A549 (cell line): Measurements from ENCODE around the gene CREBL2. TPM values are rescaled to one million over a fixed set of nuclear protein-coding genes. Genes with fewer than 3 reads are reported as not detected.

Experiments used
- ATAC-seq, 2 experiments: fragments of 200-7000 bp in 1 of 2; fragments of >200 bp in 1 of 2; cut with Nextera tagmentation in 1 of 2; cut with Tn5 transposase in 1 of 2; 3 replicates each; pipeline versions ENCODE4 v1.8.0 to v1.9.1; 2018 to 2020; ENCODE audit warnings: mild to moderate bottlenecking in 1 of 2, moderate library complexity in 1 of 2
- CTCF ChIA-PET: fragments of 300-600 bp; sonication (Branson Sonifier 250); formaldehyde crosslinking; extraction: SDS; loops from one replicate; lab custom pipeline; 2021; ENCODE audit warnings: antibody characterized with exemption, inconsistent platforms; lab: Yijun Ruan, JAX
- POLR2A ChIA-PET: fragments of 350-600 bp; formaldehyde crosslinking; extraction: SDS; loops from one replicate; lab custom pipeline; 2021; ENCODE audit warnings: antibody characterized with exemption, inconsistent platforms; lab: Yijun Ruan, JAX
- DNase-seq, 2 experiments: peaks; one replicate each; pipeline versions ENCODE4 v3.0.0 to v3.0.0-alpha.2; 2011 to 2016; ENCODE audit warnings: low read depth in 1 of 2, low spot score in 1 of 2
- FAIRE-seq: peaks from 2 replicates; lab custom pipeline; 2011; peaks lifted over from hg19 to GRCh38; lab: Jason Lieb, UNC
- H3K27ac ChIP-seq, 2 experiments: fragments of >200 bp; sonication (Bioruptor Twin); formaldehyde crosslinking; 3 replicates each; pipeline ENCODE4 v1.5.1; 2016 to 2017
- H3K4me1 ChIP-seq: fragments of >200 bp; sonication (Bioruptor Twin); formaldehyde crosslinking; 3 replicates; pipeline ENCODE4 v1.6.1; 2016
- H3K4me2 ChIP-seq: fragments of >200 bp; sonication (Bioruptor Twin); formaldehyde crosslinking; 3 replicates; pipeline ENCODE4 v1.6.1; 2016
- H3K4me3 ChIP-seq: fragments of >200 bp; sonication (Bioruptor Twin); formaldehyde crosslinking; 3 replicates; pipeline ENCODE4 v1.5.1; 2016
- H3K9me3 ChIP-seq: fragments of >200 bp; sonication (Bioruptor Twin); formaldehyde crosslinking; 3 replicates; pipeline ENCODE4 v1.6.1; 2016
- CBX2 ChIP-seq: fragments of 200-600 bp; sonication (generic); IDR thresholded peaks from 2 replicates; pipeline ENCODE4 v1.6.1; 2016; ENCODE audit warnings: low read depth, mild to moderate bottlenecking, borderline replicate concordance
- CTCF ChIP-seq: fragments of >200 bp; sonication (Bioruptor Twin); formaldehyde crosslinking; IDR thresholded peaks from 3 replicates; pipeline ENCODE4 v1.5.1; 2016
- ELK1 ChIP-seq: fragments of 150-350 bp; IDR thresholded peaks from 2 replicates; pipeline ENCODE4 v1.6.1; 2014; ENCODE audit warnings: low read depth, mild to moderate bottlenecking, low read length
- FOSB ChIP-seq: fragments of 250-450 bp; sonication (Bioruptor Pico); IDR thresholded peaks from 2 replicates; pipeline ENCODE4 v1.5.0; 2020; ENCODE audit warnings: mild to moderate bottlenecking, moderate library complexity
- HDAC2 ChIP-seq: fragments of 200-600 bp; sonication (generic); IDR thresholded peaks from 2 replicates; pipeline ENCODE4 v1.6.1; 2016
- HOXB13 ChIP-seq: fragments of 250-450 bp; sonication (Bioruptor Pico); IDR thresholded peaks from 2 replicates; pipeline ENCODE4 v1.5.0; 2020; ENCODE audit warnings: low read depth, mild to moderate bottlenecking, moderate library complexity
- HOXB5 ChIP-seq: fragments of 250-450 bp; sonication (Bioruptor Pico); IDR thresholded peaks from 2 replicates; pipeline ENCODE4 v1.5.0; 2020; ENCODE audit warnings: mild to moderate bottlenecking, moderate library complexity
- KDM1A ChIP-seq: fragments of 200-600 bp; sonication (generic); IDR thresholded peaks from 2 replicates; pipeline ENCODE4 v1.6.1; 2016; ENCODE audit warnings: low read depth, mild to moderate bottlenecking
- MAZ ChIP-seq: fragments of 150-350 bp; IDR thresholded peaks from 2 replicates; pipeline ENCODE4 v1.6.1; 2014; ENCODE audit warnings: antibody characterized with exemption, low read depth, low read length, borderline replicate concordance
- NFE2L2 ChIP-seq: fragments of 150-350 bp; conservative IDR thresholded peaks from 2 replicates; pipeline ENCODE4 v1.6.1; 2014; ENCODE audit warnings: low read length
- NPAS2 ChIP-seq: fragments of 250-450 bp; sonication (Bioruptor Pico); IDR thresholded peaks from 2 replicates; pipeline ENCODE4 v1.8.0; 2022; ENCODE audit warnings: mild to moderate bottlenecking, moderate library complexity, borderline replicate concordance
- NR3C1 ChIP-seq: fragments of >200 bp; sonication (Bioruptor Twin); formaldehyde crosslinking; IDR thresholded peaks from 3 replicates; pipeline ENCODE4 v1.6.1; 2017
- POLR2AphosphoS2 ChIP-seq: conservative IDR thresholded peaks from 2 replicates; pipeline ENCODE4 v1.6.1; 2012; ENCODE audit warnings: low read length, improper control_type of control experiment, inconsistent platforms
- REST ChIP-seq: fragments of 200-600 bp; sonication (generic); IDR thresholded peaks from 2 replicates; pipeline ENCODE4 v1.6.1; 2016; ENCODE audit warnings: antibody characterized with exemption, mild to moderate bottlenecking, moderate library complexity
- SMC3 ChIP-seq: fragments of >200 bp; sonication (Bioruptor Twin); formaldehyde crosslinking; IDR thresholded peaks from 3 replicates; pipeline ENCODE4 v1.6.1; 2018; ENCODE audit warnings: inconsistent platforms
- TP53 ChIP-seq: fragments of 250-450 bp; sonication (Bioruptor Pico); IDR thresholded peaks from 2 replicates; pipeline ENCODE4 v1.5.0; 2021; ENCODE audit warnings: mild to moderate bottlenecking, moderate library complexity
- USF2 ChIP-seq: fragments of 450-650 bp; IDR thresholded peaks from 2 replicates; pipeline ENCODE4 v1.6.1; 2014; ENCODE audit warnings: antibody characterized with exemption
- ZNF302 ChIP-seq: fragments of 250-450 bp; sonication (Bioruptor Pico); IDR thresholded peaks from 2 replicates; pipeline ENCODE4 v1.9.0; 2021; ENCODE audit warnings: inconsistent platforms, mild to moderate bottlenecking, moderate library complexity
- ZSCAN20 ChIP-seq: fragments of 250-450 bp; sonication (Bioruptor Pico); IDR thresholded peaks from 2 replicates; pipeline ENCODE4 v1.8.0; 2022; ENCODE audit warnings: mild to moderate bottlenecking, moderate library complexity
- WGBS: methylation state at CpG from one replicate; pipeline ENCODE4 v1.1.6; 2017; ENCODE audit errors: missing lambda C conversion rate; 5-methylcytosine and 5-hydroxymethylcytosine counted together
- polyA plus RNA-seq, 4 experiments: library from polyadenylated mRNA; depleted of rRNA in 3 of 4; stranded (reverse); fragments of >200 nt; fragmentation: RNase III in 1 of 4; extraction: RNeasy Plus Mini Kit Qiagen cat#74134 plus additional on column Dnase treatment in 1 of 4; gene quantifications; 2 replicates in 3 of 4; 3 replicates in 1 of 4; pipeline ENCODE4 v1.2.3, GENCODE V29; 2011 to 2017
- TF ChIP-seq, protein P1 (sequence below): fragments of >200 bp; sonication (Bioruptor Twin); formaldehyde crosslinking; IDR thresholded peaks from 2 replicates; pipeline ENCODE4 v1.6.1; 2016
- TF ChIP-seq, protein P2 (sequence below): IDR thresholded peaks from 2 replicates; pipeline ENCODE4 v1.6.1; 2012
- TF ChIP-seq, protein P3 (sequence below): IDR thresholded peaks from 2 replicates; pipeline ENCODE4 v1.6.1; 2012

The CREBL2 gene
- polyA plus RNA-seq, 2 of the 4 experiments (the other 2 are of a cell fraction), result 24.3 to 31.4 TPM

DNA sequence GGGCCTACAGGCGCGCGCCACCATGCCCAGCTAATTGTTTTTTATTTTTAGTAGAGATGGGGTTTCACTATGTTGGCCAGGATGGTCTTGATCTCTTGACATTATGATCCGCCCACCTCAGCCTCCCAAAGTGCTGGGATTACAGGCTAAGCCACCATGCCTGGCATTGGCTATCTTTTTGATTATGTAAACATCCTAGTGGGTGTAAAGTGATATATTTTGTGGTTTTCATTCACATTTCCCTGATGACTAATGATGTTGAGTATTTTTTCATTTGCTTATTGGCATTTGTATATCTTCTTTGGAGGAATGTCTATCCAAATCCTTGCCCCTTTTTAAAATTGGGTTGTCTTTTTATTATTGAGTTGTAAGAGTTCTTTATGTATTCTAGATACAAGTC is 16.3 kb downstream of the CREBL2 start (continued):
- no peak for TF ChIP-seq ELK1
- TF ChIP-seq ZNF302, result no peak
- TF ChIP-seq USF2, result no peak

DNA sequence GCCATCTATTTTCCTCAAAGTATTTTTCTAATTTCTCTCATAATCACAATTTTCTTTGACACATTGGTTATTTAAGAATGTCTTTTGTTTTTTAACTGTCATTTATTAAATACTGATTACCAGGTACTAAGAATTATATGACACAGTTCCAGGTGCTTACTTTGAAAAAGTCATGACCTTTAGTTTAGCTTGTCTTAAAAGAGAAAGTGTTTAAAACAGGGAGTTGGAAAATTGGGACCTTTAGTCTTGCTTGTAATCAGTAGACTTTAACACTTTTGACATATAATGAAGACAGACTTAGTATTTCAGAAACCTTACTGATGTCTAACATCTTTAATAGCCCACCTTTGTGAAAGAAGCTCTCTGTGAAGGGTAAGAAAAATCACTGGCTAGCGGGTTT is 19.2 kb downstream of the CREBL2 start:
- CTCF ChIA-PET, result interaction anchor here (0.9 to 1.0 kb wide), 2 partner anchors 25 to 26 kb away, joined by 4 to 5 read pairs; no protein-coding TSS in a partner anchor
- Histone ChIP-seq H3K4me1 (no peaks in the 10 kb centered on the region), H3K9me3 (no peaks in the 10 kb centered on the region), H3K27ac (no peak overlapping the region), H3K4me2 (no peak overlapping the region), H3K4me3 (no peak overlapping the region)
- POLR2A ChIA-PET, result no interaction called here
- no peak for TF ChIP-seq NR3C1
- TF ChIP-seq FOSB (CRISPR knock-in tag), result no peak
- TF ChIP-seq NPAS2 (CRISPR knock-in tag), result no peak
- TF ChIP-seq CTCF, result no peak
- no peak for TF ChIP-seq ZSCAN20 (CRISPR knock-in tag)
- TF ChIP-seq MAZ, result no peak
- TF ChIP-seq, protein P1, sequence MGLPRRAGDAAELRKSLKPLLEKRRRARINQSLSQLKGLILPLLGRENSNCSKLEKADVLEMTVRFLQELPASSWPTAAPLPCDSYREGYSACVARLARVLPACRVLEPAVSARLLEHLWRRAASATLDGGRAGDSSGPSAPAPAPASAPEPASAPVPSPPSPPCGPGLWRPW, result no peak
- TF ChIP-seq, protein P2, sequence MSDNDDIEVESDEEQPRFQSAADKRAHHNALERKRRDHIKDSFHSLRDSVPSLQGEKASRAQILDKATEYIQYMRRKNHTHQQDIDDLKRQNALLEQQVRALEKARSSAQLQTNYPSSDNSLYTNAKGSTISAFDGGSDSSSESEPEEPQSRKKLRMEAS, result no peak
- no peak for TF ChIP-seq HOXB13 (CRISPR knock-in tag)
- no peak for TF ChIP-seq SMC3
- 95% methylated on average over 1 of the region's 1 CpG for whole genome bisulfite sequencing
- no peak for FAIRE-seq
- DNase-seq, result no peak
- no peak for ATAC-seq

GRCh38 chr12:12635651-12636050 is 24.0 kb downstream of the CREBL2 start:
- Histone ChIP-seq H3K27ac (no peak overlapping the region), H3K4me1 (no peaks in the 10 kb centered on the region), H3K4me2 (no peak overlapping the region), H3K9me3 (no peaks in the 10 kb centered on the region), H3K4me3 (no peak overlapping the region)
- ChIA-PET POLR2A (no interaction called here), CTCF (interaction anchor here (0.6 to 1.4 kb wide), 3 partner anchors 20 to 237 kb away, joined by 3 read pairs; no protein-coding TSS in a partner anchor)
- WGBS, result 88% methylated on average over 12 of the region's 12 CpGs
- no peak for DNase-seq
- no peak for ATAC-seq
- FAIRE-seq, result no peak
- TF ChIP-seq HOXB13 (CRISPR knock-in tag) (no peak), HDAC2 (no peak)

DNA sequence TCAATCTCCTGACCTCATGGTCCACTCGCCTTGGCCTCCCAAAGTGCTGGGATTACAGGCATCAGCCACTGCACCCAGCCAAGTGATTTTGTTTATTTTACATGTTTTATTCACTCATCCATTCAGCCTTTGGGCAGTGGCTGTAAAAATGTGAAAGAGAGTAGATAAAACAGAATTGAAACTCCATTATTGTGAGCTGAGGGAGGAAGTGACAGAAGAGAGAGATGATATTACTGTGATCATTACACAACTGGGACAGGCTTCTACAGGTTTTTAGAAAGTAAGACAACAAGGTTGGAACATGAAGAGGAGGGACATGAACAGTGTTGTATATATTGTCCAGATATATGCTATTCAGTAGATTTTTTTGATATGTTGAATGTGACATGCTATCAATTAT is 25.0 kb downstream of the CREBL2 start:
- Histone ChIP-seq H3K4me2 (no peak overlapping the region), H3K27ac (no peak overlapping the region), H3K4me1 (no peaks in the 10 kb centered on the region), H3K9me3 (no peaks in the 10 kb centered on the region), H3K4me3 (no peak overlapping the region)
- POLR2A ChIA-PET, result no interaction called here
- ATAC-seq, result no peak
- FAIRE-seq, result no peak
- no peak for DNase-seq
- CTCF ChIA-PET, result interaction anchor here (0.9 kb wide), 1 partner anchor 238 kb away, joined by 3 read pairs; no protein-coding TSS in a partner anchor
- WGBS, result 96% methylated on average over 1 of the region's 1 CpG
- TF ChIP-seq, protein P3, sequence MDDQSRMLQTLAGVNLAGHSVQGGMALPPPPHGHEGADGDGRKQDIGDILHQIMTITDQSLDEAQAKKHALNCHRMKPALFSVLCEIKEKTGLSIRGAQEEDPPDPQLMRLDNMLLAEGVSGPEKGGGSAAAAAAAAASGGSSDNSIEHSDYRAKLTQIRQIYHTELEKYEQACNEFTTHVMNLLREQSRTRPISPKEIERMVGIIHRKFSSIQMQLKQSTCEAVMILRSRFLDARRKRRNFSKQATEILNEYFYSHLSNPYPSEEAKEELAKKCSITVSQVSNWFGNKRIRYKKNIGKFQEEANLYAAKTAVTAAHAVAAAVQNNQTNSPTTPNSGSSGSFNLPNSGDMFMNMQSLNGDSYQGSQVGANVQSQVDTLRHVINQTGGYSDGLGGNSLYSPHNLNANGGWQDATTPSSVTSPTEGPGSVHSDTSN, result no peak
- TF ChIP-seq TP53, result no peak
- no peak for TF ChIP-seq NFE2L2
- TF ChIP-seq KDM1A, result no peak
- TF ChIP-seq POLR2AphosphoS2, result no peak
- TF ChIP-seq REST, result no peak
- no peak for TF ChIP-seq HOXB5 (CRISPR knock-in tag)
- TF ChIP-seq CBX2, result no peak
- TF ChIP-seq HOXB13 (CRISPR knock-in tag), result no peak
